Astrocyte (in vitro differentiated cells and primary cell): ENCODE results near the gene COPZ1.

ENCODE experiments used
- CTCF ChIP-seq: IDR thresholded peaks from 2 replicates; pipeline ENCODE4 v1.5.1; 2011; ENCODE audit warnings: low read depth, mild to moderate bottlenecking, inconsistent platforms, low read length, moderate library complexity; ENCODE audit not compliant: insufficient read depth
- EZH2 ChIP-seq: IDR thresholded peaks from 2 replicates; pipeline ENCODE4 v1.6.1; 2012; ENCODE audit warnings: mild to moderate bottlenecking, low read length, inconsistent platforms; ENCODE audit not compliant: insufficient read depth

GRCh38 chr12:54351341-54351740 is 26.4 kb downstream of the COPZ1 start:
- TF ChIP-seq CTCF (no peak), EZH2 (no peak)
